ENCODE measurements around the gene CLSTN3.

Gene CLSTN3

DNA sequence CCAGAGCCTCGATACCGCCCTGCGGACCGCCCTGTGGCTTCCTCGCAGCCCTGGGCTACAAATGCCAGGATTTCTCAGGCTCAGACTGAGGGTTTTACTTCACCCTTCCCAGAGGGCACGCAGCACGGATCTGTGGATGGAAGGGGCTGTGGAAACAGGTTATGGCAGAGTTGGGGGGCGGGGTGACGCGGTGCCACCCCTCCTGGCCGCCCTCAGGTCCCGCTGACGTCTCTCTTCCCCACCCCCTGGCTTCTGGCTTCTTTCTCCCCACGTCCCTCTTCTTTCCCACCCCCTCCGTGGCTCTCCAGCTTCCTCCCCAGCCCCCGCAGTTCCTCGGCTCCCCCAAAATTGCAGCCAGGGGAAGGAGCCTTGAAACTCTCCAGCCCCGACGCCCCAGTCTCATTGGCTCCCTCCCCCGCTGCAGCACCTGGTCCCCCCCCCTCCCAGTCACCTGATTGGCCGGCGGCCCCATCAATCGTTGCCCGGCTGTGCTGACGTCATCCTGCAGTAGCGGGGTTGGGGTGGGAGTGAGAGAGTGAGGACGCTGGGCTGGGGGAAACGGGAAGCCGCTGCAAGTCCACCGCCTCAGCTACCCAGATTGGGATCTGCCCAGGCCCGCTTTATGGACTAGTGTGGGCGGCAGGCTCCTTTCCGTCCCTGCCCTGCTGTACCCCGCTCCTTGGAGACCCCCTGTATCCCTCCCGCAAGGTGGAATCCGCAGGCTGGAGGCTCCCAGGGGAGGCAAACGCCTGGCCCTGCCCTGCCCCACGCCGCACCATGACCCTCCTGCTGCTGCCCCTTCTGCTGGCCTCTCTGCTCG lies at the start of gene CLSTN3:
Gene CLSTN3 (plus strand): TSS at position 500 of the 820 bp plus-strand sequence. CDS start 278 bp downstream, at position 778.
- peak; percentile 77 to 82 for DNase-seq

DNA sequence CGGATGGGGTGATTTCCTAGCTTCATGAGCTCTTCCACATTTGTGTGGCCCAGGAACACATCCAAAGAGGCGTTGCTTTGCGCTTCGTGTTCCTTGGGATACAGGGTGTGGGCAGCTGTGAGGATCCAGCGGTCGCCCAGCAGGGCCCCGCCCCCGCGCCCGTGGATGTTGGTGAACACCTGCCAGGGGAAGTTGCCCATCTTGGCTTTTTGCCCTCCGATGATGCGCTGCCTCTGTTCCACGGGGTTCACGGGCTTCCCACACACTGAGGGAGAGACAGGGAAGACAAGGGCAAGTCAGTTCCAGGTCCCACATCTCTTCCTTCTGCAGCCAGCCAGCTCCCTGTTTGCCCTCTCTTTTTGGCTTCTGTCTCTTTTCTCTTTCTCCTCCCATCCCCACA lies 49.1 kb upstream of the CLSTN3 start:
- DNase-seq = no peak

DNA sequence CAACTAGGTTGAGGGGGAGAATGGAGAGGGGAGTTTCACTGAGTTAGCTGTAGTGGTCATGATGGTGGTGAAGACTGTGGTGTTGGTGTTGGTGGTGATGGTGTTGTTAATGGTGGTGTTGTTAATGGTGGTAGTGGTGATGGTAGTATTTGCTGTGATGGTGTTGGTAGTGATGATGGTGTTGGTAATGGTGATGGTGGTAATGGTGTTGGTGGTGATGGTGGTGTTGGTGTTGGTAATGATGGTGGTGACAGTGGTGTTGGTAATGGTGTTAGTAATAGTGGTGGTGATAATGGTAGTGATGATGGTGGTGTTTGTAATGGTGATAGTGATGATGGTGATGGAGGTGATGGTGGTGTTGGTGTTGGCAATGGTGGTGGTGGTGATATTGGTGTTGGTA lies 47.0 kb upstream of the CLSTN3 start:
- DNase-seq = no peak

DNA sequence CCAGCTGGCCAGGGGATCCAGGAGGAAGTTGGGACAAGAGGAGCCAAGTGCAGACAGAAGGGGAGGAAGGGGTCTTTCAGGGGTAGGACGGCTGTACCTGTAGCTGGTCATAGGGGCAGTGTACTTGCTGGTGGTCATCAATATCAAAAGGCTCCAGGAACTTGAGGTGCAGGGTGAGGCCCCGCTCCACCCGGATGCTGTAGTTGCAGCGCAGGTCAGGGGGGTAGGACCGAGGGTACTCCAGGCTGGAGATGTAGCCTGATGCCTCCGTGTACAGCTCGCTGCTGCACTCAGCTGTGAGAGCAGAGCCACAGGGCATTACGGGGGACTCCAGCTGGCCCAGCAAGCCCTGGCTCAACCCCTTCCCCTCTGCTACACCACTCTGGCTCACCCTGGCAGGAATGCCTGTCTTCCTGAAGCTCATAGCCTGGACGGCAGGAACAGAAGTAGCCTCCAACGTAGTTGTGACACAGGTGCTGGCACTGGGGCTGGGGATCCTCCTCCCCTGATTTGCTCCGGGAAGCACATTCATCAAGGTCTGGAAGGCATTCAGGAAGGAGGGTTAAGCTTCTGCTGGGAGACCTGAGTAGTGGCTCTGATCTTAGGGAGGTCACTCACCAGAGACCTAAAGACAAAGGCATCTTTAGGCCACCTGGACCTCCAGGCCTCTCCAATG lies 40.8 kb upstream of the CLSTN3 start:
- DNase-seq = no peak

DNA sequence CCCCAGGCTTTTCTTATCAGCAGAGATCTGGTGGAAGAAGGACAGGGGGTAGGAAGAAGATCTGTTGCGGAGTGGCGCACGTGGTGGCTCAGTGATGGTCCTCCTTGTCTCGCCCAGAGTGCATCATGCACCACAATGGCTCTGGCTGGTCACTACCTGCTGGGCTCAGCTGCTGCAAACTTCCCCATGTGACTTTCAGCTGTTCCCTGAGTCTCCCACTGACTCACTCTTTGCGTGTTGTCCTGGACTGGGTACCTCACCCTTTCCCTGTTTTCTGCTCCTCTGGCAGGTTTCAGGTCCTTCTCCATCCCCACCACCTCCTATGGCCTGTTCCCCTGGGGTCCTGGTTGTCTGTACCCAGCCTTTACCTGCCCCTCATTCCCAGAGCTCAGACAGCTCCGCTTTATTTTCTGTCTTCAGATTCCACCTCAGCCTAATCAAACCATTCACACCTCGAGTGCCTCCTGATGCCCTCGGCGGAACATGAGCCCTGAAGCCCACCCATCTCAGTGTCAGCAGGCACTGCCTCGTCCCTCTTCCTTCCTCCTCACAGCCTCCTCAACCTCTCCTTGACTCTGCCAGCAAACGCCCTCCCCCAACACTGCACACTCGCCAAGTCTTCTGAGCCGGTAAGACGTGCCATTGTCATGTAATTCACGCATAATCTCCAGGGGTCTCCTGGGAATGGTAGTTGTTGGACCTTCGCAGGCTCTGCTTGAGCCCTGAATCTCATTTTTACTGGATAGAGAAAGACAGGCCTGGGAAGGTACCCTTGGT lies 39.8 kb upstream of the CLSTN3 start:
- no peak for DNase-seq

DNA sequence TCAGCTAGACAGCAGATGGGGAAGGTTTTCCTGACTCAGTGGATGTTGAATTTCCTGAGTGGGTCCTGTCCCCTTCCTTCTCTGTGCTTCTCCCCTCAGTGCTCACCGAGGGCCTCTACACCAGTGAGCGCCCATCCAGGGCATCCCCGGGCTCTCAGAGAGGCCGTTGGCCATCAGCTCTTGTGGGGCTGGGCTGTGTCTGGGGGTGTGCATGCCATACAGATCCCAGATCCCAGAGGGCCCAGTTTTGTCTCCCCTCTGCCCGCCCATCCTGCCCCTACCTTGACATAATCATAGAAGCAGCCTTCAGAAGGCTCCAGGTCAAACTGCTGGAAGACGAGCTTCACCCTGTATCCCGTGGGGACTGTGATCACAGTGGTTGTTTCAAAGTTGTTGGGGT lies 39.0 kb upstream of the CLSTN3 start:
- no peak for DNase-seq

DNA sequence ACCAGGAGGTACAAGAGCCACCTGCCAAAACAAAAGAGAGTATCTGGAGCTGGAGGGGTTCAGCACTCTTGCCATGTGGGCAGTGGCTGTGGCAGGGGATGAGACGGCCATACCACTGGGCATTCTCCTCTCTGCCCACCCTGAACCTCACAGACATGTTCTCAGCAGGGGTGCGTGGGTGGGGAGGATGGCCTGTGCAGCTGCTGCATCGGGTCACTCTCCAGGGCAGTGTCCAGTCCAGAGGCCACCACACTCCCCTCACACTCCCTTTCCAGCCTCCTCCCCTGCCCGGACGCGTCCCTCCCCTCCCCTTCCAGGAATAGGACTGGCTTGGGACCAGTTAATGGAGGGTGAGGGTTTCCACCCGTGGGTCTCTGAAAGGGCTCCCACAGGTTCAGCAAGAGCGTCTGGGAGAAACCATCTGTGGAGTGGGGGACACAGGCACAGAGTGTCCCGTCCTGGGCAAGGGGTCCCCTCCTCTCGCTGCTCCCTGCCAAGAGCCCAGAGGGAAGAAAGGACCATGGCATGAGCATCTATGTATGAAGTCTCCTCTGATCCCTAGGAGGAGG lies 38.4 kb upstream of the CLSTN3 start:
- DNase-seq = no peak

DNA sequence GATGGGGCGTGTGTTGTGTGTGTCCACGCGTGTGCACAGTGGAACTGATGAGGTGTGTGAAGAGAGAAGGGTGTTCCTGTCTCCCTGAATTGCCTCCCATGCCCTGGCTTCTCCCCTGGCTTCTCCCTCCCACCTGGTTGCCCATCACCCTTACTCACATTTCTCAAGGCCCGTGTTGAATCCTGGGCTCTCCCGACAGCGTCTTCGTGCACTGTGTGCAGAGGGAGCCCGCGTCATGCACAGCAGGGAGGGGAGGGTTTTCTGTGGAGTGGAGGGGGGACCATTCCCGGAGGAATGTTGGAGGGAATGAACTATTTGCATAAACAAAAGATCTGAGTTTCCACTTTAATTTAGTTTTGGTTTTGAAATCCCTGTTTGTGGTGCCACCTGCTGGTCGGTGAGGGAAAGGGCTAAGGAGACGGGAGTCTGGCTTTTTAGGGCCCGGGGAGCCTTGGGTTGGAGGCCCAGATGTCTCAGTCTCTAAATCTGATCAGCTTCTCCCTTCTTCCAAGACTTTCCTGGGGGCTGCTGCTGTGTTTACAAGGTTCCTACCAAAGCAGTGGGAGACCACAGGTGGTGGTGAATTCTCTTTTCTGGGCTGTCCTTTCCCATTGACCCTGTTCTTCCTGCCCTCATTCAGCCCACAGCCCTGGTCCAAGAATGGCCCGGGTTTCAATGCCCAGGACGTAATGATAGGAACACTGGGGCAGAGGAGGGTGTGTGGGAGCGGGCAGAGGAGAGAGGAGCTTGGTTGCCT lies 37.8 kb upstream of the CLSTN3 start, which contains the start of gene C1R:
Gene C1R (minus strand): TSS at position 217 of the 757 bp plus-strand sequence. CDS start 57 bp downstream, at position 160.
- peak; percentile 66 to 72 for DNase-seq

DNA sequence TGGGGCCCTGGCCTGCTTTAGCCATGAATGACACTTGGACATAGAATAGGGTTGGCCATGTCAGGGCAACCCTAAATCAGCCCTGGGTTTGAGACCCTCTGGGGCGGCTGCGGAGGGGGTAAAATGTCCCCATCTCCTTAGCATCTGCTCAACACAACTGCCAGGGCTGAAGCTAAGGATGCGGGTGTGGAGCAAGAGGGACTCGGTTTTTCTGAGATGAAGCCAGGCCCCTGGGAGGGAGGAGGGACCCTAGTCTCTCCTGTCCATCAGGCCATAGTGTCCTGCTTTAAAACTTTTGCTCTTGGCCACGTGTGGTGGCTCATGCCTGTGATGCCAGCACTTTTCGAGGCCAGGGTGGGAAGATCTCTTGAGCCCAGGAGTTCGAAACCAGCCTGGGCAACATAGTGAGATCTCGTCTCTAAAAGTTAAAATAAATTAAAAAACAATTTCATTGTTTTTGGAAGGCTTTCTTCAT lies 37.1 kb upstream of the CLSTN3 start:
- no peak for DNase-seq

DNA sequence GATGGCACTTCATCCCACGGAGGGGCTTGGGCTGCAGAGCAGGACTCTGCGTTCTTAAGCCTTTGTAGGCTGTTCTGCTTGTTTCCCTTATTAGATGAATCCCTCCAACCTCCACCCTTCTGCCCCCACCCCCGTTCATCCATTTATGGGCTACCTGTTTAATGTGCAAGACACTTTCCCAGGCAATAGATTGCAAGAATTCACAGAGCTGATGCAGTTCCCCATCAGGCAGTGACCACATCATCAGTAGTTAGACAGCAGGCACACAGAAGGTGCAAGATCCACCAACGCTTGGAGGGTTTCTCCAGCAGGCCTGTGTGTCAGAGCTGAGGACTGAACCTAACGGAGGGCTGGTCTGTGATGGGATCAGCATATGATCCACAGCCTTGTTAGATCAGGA lies 36.7 kb upstream of the CLSTN3 start:
- no peak for DNase-seq

DNA sequence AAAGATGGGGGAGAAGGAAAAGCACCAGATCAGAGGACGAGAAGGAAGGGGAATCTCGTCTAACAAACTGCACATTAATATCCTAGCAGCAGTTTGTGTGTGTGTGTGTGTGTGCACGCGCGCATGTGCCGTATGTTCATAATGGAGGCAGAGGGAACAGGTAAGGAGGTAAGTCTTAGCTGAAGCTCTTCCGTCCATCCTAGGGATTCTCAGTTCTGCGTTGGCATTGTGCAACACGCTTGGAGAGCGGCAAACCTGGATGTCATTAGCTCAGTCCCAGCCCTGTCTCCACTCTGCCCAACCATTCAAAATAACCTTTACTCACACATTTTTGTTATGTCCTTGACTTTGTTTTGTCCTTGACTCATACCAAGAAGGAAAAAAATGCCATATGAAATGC lies 36.3 kb upstream of the CLSTN3 start:
- DNase-seq = no peak

DNA sequence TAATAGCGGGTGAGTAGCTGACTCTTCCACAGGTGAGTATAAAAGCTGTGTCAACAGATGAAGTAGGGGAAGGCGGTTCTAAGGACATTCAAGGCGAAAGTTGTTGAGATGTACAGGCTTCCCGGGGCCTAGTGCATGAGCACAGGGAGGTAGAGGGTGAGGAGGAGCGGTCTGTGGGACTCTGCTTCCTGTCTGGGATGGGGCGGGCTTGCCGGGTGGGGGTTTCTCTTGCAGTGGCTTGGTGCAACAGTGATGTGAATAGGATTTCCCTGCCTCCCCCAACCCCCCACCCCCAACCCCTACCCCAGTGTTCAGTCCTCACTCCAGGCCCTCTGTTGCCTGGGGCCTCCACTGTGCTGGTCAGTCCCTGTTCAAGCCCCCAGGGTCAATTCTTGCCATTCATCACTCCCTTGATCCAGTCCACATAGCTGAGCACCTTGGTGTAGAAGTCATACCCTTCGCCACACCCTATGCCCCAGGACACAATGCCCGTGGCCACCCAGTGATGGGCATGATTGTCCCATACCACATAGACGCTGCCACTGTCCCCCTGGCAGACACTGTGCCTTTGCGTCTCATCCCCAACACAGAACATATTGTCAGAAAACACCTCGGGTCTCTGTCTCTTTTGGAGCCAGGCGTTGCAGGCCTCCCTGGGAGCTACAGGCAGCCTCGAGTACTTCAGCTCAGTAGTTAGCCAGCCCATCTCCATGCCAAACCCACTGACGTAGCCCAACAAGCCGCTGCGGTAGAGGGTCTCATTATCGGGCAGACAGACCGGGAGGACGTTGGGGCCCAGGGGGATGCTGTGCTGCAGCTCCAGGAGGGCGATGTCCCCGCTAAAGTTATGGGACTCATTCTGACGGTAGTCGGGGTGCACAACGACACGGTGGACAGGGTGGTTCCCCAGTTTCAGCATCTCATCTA lies 33.9 kb upstream of the CLSTN3 start:
- no peak for DNase-seq

DNA sequence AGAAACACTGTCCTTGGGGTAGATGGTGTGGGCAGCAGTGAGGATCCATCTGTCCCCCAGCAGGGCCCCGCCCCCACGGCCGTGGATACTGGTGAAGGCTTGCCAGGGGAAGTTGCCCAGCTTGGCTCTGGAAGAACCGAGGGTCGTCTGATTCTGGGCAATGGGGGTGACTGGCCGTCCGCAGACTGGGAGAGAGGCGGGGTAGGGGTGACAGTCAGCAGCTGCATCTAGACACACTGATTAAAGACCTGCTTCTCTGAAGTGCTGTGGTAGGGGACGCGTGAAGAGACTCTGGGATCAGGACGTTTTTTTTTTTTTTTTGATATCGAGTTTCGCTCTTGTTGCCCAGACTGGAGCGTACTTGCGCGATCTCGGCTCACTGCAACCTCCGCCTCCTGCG lies 33.2 kb upstream of the CLSTN3 start:
- DNase-seq = no peak

DNA sequence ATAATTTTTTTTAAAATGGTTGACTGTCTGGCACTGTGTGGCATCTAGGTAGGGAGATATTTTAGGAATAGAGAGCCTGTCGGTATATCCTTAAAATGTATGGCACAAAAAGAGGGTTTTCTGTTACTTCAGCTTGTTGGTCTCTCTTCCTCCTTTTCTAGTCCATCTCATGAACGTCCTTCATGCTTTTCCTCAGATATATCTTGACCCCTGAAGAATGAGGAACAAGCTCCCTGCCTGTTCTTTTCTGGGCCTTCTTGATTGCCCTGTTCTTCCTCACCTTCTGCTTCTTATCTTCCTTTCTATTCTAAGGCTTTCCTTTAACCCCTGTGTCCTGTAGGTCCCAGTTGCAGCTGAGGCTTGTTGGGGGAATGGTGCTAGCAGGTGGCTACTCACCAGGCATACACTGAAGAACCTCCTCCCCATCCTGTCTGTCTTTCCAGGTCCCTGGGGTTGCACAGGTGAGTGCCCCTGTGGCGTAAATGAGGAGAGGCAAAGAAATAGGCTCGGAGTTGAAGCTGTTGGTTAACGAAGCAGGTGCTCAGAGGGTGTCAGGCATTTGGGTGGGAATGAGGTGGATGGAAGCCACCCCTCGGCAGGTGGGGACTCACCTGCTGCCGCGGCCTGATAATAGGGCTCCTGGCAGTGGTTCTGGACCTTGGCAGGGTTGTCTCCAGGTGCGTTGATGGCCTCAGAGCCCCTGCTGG lies 30.7 kb upstream of the CLSTN3 start:
- DNase-seq = no peak

DNA sequence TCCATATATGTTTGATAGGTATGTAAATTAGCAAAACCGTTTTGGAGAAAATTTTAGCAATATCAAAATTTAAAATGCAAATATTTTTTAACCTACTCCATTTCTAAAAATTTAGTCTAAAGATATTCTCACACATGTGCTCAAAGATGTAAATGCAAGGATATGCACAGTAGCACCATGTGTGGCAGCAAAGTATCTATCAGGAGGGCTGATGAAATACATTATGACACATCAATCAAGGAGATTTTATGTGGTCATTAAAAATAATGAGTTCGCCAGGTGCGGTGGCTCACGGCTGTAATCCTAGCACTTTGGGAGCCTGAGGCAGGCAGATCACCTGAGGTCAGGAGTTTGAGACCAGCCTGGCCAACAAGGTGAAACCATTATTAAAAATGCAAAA lies 29.9 kb upstream of the CLSTN3 start:
- no peak for DNase-seq

DNA sequence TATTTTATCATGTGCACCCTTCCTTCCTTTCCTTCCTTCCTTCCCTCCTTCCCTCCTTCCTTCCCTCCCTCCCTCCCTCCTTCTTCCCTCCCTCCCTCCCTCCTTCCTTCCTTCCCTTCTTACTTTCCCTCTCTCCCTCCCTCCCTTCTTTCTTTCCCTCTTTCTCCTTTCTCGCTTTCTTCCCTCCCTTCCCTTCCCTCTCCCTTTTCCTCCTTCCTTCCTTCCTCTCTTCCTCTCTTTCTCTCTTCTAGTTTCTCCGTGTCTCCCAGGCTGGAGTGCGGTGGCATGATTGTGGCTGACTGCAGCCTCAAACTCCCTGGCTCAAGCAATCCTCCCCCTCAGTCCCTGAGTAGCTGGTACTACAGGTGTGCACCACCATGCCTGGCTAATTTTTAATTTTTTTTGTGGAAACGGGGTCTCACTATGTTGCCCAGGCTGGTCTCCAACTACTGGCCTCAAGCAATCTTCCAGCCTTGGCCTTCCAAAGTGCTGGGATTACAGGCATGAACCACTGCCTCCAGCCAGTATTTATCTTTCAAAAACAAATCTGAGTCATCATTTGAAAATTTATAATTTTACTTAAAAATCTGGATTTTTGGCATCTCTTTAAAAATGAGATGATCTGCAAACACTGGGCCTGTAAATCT lies 29.0 kb upstream of the CLSTN3 start:
- no peak for DNase-seq

DNA sequence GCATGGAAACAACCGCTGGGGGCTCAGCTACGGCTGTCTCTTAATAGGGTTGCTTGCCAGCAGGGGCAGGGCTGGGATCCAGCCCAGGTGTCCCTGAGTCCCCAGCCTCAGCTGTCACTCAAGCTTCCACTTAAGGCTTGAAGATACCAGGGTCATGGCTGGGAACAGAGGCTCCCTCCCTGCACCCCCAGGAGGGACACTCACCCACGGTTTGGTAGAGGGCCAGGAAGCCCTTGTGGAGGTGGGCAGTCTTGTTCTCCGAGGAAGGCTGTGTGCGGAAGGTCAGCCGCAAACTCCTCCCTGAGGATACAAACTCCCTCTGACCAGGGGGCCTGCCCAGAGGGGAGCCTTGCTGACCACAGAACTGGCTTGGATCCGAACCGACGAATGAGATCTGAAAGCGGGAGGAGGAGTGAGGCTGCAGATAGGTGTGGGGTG lies 28.5 kb upstream of the CLSTN3 start:
- no peak for DNase-seq

DNA sequence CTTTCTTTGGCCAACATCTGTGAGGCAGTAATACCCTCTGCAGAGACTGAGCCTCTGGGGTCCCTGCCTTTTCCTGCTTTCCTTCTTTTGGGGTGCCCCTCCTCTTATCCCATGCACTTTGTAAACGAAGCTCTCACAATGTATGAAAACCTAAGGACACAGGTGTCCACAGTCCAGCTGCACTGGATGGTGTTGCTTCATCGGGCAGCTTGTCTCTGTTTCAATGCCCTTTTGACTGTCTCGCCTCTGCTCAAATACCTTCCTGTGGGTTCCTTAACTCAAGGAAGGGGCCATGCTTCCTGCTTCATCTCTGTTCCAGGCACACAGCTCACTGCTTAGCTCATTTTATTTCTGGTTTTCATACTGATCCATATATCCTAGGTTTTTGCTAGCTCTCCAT lies 27.6 kb upstream of the CLSTN3 start:
- DNase-seq = no peak

DNA sequence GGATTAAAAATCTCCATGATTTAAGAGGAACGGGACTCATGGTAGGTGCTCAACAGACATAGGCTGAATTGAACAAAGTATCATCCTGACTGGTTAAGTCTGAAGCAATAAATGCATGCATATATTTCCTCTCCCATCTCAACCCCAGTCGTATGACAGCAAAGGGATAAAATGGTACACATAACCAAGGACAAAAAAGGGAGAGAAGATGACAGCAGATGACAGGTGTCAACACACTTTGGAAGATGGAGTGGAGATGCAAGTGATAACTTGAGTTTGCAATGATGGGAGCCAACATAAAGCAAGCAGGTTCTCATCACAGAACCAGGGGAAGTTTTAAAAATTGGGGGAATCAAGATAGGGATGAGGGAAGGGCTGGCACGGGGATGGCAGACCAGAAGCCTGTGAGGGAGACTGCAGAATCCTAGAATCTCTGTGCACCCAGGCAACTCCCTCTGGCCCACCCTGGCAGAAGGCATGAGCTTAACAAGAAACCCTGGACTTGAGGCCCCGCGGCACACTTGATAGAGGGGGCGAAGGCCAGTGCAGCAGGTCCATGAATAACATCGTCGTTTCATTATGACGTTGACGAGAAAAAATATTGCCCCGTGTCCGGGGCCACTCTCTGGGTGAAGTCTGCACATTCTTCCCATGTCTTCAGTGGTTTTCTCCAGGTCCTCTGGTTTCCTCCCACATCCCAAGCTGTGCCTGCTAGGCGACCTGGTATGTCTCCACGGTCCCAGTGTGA lies 26.2 kb upstream of the CLSTN3 start:
- DNase-seq = no peak
